ENCODE measurements around the gene CCSER1.
"Not testable (repeated sequence)": the region's sequence is repeated elsewhere in the genome, so short reads cannot be mapped to it uniquely, and the experiment has no call there.

CCSER1 gene

DNA sequence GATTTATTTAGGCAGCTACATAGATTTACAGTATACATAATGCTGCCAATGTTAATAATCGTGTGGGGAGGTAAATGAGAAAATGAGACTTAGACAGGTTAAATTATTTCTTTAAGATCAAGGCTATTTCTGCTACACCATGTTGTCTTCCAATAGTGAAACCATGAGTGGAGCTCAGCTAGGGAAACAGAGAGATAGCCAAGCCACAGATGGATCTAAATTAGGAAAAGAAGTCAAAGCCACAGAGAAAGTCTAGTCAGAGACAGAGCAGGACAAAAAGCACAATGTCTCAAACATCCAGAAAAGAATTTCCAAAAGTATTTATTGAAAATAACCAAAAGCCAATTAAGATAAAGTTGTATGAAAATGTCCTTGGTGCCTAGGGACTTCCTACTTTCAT lies 1309.4 kb downstream of the CCSER1 start:
- TF ChIP-seq, protein P1, sequence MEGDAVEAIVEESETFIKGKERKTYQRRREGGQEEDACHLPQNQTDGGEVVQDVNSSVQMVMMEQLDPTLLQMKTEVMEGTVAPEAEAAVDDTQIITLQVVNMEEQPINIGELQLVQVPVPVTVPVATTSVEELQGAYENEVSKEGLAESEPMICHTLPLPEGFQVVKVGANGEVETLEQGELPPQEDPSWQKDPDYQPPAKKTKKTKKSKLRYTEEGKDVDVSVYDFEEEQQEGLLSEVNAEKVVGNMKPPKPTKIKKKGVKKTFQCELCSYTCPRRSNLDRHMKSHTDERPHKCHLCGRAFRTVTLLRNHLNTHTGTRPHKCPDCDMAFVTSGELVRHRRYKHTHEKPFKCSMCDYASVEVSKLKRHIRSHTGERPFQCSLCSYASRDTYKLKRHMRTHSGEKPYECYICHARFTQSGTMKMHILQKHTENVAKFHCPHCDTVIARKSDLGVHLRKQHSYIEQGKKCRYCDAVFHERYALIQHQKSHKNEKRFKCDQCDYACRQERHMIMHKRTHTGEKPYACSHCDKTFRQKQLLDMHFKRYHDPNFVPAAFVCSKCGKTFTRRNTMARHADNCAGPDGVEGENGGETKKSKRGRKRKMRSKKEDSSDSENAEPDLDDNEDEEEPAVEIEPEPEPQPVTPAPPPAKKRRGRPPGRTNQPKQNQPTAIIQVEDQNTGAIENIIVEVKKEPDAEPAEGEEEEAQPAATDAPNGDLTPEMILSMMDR (IDR thresholded peaks at IDR 0.05; ENCODE audit: control extremely low read depth, extremely low read depth, low read depth, missing control alignments): no peak
- POLR2A ChIA-PET: no interaction called here
- no peak for DNase-seq (ENCODE audit: extremely low spot score)
- CTCF ChIA-PET: no interaction called here

DNA sequence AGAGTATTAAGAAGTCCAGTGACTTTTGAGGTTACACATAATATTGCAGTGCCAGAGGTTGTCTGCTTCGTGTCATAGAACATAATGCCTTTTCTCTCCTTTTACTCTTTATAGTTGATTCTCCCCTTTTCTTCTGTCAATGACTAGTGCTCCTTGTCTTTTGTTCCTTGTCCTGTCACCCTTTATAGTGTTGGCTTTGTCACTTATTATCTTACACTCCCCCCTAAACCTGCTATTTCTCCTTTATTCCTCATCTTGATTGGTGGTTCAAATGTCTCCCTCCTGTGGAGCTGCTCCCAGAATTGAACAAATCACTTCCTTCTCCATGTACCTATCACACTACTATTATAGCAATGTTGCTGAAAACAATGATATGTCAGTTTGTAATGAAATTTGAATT lies 1320.0 kb downstream of the CCSER1 start:
- POLR2A ChIA-PET: no interaction called here
- TF ChIP-seq, protein P1 (IDR thresholded peaks at IDR 0.05; ENCODE audit: control extremely low read depth, extremely low read depth, low read depth, missing control alignments): no peak
- DNase-seq (ENCODE audit: extremely low spot score): no peak
- CTCF ChIA-PET: no interaction called here

DNA sequence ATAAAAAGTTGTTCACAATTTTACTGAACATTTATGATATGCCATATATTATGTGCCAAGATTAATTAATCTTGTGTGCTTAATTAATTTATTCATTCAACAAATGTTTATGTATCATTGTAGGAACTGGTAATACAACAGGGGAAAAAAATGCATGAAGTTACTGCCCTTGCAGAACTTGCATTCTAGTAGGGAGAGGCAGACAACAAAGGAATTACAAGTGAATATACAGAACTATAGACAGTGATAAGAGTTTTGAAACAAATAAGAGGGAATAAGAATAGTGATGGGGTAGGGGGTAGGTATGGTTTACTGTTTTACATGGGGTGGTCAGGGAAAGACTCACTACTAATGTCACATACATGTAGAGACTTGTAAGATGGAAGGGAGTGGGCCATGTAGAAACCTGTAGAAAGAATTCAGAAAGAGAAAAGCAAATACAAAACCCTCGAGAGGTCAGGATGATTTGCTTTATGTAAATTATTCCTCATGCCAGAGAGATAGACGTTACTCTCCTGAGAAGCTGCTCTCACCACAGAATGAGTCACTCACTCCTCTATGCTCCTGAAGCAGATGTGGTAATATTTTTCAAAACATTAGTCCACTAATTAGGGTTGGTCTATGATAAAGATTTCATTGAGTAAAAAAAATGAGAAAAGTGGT lies 1321.6 kb downstream of the CCSER1 start:
- TF ChIP-seq, protein P1 (IDR thresholded peaks at IDR 0.05; ENCODE audit: control extremely low read depth, extremely low read depth, low read depth, missing control alignments): no peak
- CTCF ChIA-PET: no interaction called here
- no peak for DNase-seq (ENCODE audit: extremely low spot score)

DNA sequence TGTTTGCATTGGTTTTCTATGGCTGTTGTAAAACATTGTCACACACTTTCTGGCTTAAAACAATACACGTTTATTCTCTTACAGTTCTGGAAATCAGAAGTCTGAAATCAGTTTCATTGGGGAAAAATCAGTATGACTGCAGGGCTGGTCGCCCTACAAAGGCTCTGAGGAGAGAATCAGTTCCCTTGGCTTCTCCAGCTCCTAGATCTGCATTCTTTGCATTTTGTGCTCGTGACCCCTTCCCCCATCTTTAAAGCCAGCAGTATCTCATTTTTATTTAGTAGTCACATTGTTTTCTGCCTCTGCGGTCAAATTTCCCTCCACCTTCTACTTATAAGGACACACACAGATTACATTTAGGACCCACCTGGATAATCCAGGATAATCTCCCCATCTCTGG lies 1326.9 kb downstream of the CCSER1 start:
- CTCF ChIA-PET: interaction anchor here (1.4 kb wide), 1 partner anchor 10 kb away, joined by 3 read pairs; no protein-coding TSS in a partner anchor
- POLR2A ChIA-PET: no interaction called here

More for the DNA sequence above, 1321.6 kb downstream of the CCSER1 start:
- POLR2A ChIA-PET: no interaction called here

DNA sequence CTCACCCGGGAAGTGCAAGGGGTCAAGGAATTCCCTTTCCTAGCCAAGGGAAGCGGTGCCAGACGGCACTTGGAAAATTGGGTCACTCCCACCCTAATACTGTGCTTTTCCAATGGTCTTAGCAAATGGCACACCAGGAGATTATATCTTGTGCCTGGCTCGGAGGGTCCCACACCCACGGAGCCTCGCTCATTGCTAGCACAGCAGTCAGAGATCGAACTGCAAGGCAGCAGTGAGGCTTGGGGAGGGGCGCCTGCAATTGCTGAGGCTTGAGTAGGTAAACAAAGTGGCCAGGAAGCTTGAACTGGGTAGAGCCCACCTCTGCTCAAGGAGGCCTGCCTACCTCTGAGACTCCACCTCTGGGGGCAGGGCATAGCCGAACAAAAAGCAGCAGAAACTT lies 1335.4 kb downstream of the CCSER1 start:
- DNase-seq (ENCODE audit: extremely low spot score); CTCF ChIA-PET; POLR2A ChIA-PET: not testable (repeated sequence)

More for the DNA sequence above, 1326.9 kb downstream of the CCSER1 start:
- DNase-seq (ENCODE audit: extremely low spot score): no peak
- TF ChIP-seq, protein P1 (IDR thresholded peaks at IDR 0.05; ENCODE audit: control extremely low read depth, extremely low read depth, low read depth, missing control alignments): no peak

DNA sequence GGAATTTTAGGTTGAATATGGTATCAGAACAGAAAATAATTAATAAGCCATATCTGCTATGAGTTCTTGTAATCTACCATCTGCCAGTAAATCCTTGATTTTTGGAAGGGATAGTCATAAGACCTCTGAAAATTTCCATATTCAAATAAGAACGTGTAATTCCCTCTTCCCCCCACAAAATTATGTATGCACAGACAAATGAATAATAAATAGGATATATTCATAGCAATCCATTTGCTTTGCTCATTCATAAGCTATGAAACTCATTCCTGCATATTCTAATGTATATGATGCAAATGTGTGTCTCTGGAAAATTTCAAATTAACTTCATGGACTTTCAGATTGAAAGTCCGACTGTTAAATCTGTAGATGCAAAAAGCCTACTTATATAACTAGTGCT lies 1343.5 kb downstream of the CCSER1 start:
- no peak for DNase-seq (ENCODE audit: extremely low spot score)
- CTCF ChIA-PET: no interaction called here
- POLR2A ChIA-PET: no interaction called here
- TF ChIP-seq, protein P1 (IDR thresholded peaks at IDR 0.05; ENCODE audit: control extremely low read depth, extremely low read depth, low read depth, missing control alignments): no peak

DNA sequence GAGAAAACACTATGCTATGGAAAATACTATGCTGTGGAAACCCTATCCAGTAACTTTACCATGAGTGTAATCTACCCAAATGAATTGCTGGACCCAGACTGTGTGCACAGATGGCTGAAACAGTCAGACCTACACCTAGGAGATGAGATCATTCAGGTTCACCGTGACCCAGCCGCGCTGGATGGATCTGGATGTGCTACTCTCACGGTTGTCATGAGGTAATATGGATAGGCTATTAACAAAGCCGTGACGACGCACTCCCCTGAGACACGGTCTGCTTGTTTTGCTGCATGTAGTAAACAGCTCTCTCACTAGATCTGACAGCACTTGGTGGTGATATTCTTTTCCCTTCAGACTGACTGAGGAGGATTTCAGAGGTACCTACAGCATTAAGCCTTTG lies 1344.1 kb downstream of the CCSER1 start:
- POLR2A ChIA-PET: no interaction called here
- no peak for DNase-seq (ENCODE audit: extremely low spot score)

More for the DNA sequence above, 1344.1 kb downstream of the CCSER1 start:
- CTCF ChIA-PET: interaction anchor here (1.2 kb wide), 1 partner anchor 40 kb away, joined by 3 read pairs; no protein-coding TSS in a partner anchor
- TF ChIP-seq, protein P1 (IDR thresholded peaks at IDR 0.05; ENCODE audit: control extremely low read depth, extremely low read depth, low read depth, missing control alignments): no peak
